DMS 273 (cell line): Measurements from ENCODE around the gene NTHL1.

Experiments used
- DNase-seq: peaks from one replicate; lab custom pipeline; 2025; ENCODE audit not compliant: unreplicated experiment; lab: John Stamatoyannopoulos, UW

NTHL1 gene

GRCh38 chr16:2066139-2066538 is 18.5 kb upstream of the NTHL1 start:
- no peak for DNase-seq

- DNase-seq: no peak
Measured at GRCh38 chr16:2064368-2064945, 16.8 kb upstream of the NTHL1 start.

GRCh38 chr16:2063861-2064260 is 16.2 kb upstream of the NTHL1 start:
- no peak for DNase-seq

- no peak for DNase-seq
Measured at GRCh38 chr16:2062801-2063200, 15.2 kb upstream of the NTHL1 start.

- DNase-seq: no peak
Measured at GRCh38 chr16:2061526-2061925, 13.9 kb upstream of the NTHL1 start.

GRCh38 chr16:2061023-2061422 is 13.4 kb upstream of the NTHL1 start:
- no peak for DNase-seq

- DNase-seq: no peak
Measured at GRCh38 chr16:2060346-2060745, 12.7 kb upstream of the NTHL1 start.

- no peak for DNase-seq
Measured at GRCh38 chr16:2058872-2059271, 11.2 kb upstream of the NTHL1 start.

GRCh38 chr16:2058420-2058819 is 10.8 kb upstream of the NTHL1 start:
- no peak for DNase-seq

GRCh38 chr16:2057438-2057837 is 9.8 kb upstream of the NTHL1 start:
- no peak for DNase-seq

GRCh38 chr16:2056681-2057407 is 9.2 kb upstream of the NTHL1 start:
- peak; percentile 41 for DNase-seq

GRCh38 chr16:2056077-2056476 is 8.4 kb upstream of the NTHL1 start:
- no peak for DNase-seq

- no peak for DNase-seq
Measured at GRCh38 chr16:2054543-2055245, 7.1 kb upstream of the NTHL1 start.

- no peak for DNase-seq
Measured at GRCh38 chr16:2053897-2054296, 6.3 kb upstream of the NTHL1 start.

GRCh38 chr16:2053211-2053610 is 5.6 kb upstream of the NTHL1 start:
- DNase-seq: no peak

- DNase-seq: peak; percentile 61
Measured at GRCh38 chr16:2048116-2048543, 496 bp upstream of the NTHL1 start.

- no peak for DNase-seq
Measured at GRCh38 chr16:2046893-2047329, 723 bp downstream of the NTHL1 start.

- no peak for DNase-seq
Measured at GRCh38 chr16:2045965-2046892, 1.4 kb downstream of the NTHL1 start.

GRCh38 chr16:2044541-2044940 is 3.1 kb downstream of the NTHL1 start:
- DNase-seq: no peak

- DNase-seq: peak; percentile 49
Measured at GRCh38 chr16:2043667-2044451, 3.8 kb downstream of the NTHL1 start.
